CD4-positive, alpha-beta T cell treated with Interleukin-6 at 100 ng/mL for 8 hours (primary cell): Measurements from ENCODE around the gene MYO9A.

ENCODE experiments used
- DNase-seq: peaks from one replicate; pipeline ENCODE4 v3.0.0-alpha.2; 2020; ENCODE audit warnings: mixed read lengths, low spot score

MYO9A gene

GRCh38 chr15:71782422-71783165 lies 335.4 kb downstream of the MYO9A start:
- DNase-seq, result no peak

DNA sequence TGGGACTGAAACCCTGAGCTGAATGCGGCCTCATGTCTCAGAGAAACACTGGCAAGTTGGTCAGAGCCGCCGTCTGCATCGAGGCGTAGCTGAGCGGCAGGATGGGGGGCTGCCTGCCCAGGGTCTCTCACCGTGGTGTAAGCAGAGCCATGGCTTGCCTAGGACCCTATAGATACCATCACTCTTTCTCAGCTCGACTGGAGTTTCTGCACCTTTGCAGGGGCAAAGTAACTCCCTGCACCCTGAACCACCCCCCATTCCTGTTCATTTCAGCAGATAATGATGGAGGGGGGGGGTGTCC lies 336.0 kb downstream of the MYO9A start:
- DNase-seq, result no peak

- no peak for DNase-seq
Measured at GRCh38 chr15:71781179-71781964, 336.6 kb downstream of the MYO9A start.

- DNase-seq, result peak; percentile 22
Measured at GRCh38 chr15:71780115-71780976, 337.6 kb downstream of the MYO9A start.

DNA sequence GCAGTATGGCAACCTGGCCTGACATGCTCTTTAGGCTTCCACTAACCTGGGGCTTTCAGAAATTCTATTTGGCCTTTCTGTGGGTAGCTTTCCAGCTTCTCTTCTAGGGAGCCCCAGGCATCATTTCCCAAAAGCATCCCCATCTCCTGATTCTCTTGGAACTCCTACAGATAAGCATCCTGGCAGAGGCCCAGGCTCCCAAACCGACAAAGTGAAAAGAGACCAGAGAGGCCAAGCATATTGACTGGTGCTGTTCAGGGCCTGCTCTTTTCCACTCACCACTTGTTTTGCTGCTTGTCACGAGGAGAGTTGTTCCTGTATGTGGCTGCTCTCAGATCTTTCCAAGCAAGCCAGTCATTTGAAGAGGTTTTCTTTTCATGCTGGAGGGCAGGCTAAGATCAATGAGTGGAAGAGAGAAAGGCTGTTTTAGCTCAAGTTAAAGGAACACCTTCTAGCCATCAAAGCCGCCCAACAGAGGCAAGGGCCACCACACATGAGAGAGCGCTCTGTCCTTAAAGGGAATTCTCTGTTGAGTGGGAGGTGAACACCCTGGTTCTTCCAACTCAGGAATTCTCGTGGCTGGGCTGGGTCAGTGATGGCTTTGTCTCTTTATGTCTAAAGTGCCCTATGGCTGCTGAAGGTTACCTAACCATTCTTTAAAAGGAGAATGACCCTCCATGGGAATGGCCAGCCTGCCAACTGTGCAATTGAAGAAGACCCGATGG lies 338.7 kb downstream of the MYO9A start:
- no peak for DNase-seq

DNA sequence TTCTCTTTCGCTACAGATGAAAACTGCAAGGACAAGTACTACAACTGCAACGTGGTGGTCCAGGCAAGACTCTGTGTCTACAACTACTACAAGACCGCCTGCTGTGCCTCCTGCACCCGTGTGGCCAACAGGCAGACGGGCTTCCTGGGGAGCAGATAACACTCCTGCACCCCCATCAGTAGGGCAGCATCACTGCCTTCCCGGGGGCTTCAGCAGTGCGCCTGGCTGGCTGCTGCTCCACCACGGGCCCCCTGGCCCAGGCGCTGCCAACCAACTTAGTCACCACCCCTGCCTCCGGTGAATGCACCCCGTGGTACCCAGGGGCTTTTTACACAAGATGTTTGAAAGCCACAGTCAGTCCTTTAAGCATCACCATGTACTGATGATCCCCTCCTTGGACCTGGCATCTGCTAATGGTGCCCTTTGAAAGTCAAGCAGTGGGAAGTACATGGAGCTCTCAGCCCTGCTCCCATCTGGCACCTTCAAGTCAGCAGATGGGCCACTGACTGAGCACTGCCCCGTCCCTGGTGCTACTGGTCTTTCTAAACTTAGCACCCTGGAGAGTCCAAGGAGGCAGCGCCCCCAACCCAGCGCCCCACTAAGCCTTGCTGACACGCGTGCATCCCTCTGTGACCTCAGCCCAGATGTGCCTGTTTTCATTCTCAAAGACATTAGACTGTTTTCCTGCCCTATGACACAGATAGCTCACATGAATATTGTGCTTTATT lies 340.6 kb downstream of the MYO9A start:
- DNase-seq, result no peak

DNA sequence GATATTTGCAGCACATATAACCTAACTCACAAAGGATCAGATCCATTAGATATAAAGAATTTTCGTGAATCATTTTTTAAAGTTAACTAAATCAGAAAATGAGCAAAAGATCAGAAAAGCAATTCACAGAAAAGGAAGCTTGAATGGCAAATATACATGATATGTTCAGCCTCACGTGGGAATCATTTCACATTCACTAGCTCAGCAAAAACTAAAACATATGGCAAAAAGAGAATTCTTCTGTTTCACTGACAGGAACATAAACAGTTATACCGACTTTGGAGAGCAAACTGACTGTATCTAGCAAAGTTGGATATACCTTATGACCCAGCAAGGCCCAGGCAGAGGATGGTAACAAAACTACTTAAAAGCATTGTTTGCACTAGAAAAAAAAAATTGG lies 341.6 kb downstream of the MYO9A start:
- DNase-seq, result no peak

GRCh38 chr15:71775856-71776255 lies 342.1 kb downstream of the MYO9A start:
- no peak for DNase-seq

DNA sequence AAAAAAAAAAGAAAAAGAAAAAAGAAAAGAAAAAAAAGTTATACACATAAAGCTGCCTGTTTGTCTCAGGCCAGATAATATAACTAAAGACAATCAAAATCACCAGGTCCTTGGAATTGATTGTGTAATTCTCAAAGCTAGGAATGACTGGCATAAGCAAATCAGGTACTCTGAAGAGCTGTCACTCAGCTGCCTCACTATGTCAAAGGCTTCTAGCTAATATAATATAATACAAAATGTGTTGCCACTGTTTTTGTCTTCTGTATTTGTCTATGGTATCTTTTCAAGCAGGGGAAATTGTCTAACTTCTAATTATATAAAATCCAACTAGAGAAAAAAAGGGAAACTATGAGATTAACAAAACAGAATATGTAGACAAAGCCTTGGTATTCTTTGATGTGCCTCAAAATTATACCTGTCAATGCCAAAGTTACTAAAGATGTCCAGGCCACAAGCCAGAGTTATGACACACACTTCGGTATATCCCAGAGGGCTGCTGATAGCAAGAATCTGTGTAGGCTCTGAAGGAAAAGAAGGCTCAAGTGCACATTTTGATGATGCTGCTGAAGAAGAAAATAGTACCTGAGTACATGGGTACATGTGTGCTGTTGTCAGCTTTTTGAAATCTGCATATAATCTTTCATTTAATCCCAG lies 344.6 kb downstream of the MYO9A start:
- DNase-seq, result no peak
